DMS53 treated with DMSO at 0.1 percent for 48 hours (cell line): ENCODE data around the gene STYX.
"Not testable (repeated sequence)": the region's sequence is repeated elsewhere in the genome, so short reads cannot be mapped to it uniquely, and the experiment has no call there.

ENCODE experiments used
- DNase-seq: peaks from one replicate; lab custom pipeline; 2025; ENCODE audit not compliant: unreplicated experiment; lab: John Stamatoyannopoulos, UW

The STYX gene

DNA sequence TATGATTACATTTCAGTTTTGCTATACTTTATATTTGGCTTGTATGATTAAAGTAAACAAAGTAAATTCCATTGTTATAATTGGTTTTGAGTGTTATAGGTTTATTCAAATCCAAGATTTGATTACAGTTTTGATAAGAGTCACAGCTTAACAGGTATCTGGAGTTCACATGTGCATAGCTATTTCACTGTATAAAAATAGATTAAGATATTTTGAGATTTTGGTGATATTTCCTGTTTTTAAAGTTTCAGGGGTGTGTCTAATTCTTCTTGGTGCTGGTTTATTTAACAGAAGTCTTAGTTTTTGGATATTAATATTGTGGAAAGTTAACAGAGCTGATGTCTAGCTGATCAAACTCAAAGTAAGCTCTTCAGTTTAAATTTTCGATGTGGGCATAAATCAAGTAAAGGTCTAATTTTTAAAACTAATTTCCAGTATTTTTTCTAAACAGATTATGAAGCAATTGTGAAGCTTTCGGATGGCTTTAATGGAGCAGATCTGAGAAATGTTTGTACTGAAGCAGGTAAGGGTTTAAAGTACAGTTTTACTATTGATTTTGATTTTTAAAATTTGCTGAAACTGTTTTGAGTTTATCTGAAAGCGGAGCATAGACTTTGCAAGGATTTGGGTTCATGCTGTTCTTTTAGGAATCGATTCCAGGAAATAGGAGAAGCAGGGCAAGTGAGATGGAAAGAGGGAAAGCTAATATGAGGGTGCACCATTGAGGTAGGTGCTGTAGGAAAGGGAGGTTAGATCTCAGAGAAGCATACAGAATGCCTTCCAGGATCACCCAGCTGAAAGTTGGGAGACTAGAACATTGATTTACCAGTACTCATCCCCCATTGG, 6.2 kb upstream of the STYX start:
- no peak for DNase-seq

DNA sequence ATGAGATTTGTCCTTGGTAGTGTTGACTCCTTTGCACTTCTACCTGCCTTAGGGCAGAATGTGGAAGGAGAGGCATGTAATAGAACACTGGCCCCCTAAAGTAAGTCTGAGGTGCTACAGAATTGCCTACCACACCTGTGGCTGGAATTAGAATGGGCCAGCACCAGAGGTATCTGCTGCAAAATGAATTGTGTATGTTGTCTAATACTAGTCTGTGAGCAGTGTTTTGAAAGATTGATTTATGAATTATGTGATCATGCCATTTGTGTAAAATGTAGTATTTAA, 5.7 kb upstream of the STYX start:
- DNase-seq, result no peak

DNA sequence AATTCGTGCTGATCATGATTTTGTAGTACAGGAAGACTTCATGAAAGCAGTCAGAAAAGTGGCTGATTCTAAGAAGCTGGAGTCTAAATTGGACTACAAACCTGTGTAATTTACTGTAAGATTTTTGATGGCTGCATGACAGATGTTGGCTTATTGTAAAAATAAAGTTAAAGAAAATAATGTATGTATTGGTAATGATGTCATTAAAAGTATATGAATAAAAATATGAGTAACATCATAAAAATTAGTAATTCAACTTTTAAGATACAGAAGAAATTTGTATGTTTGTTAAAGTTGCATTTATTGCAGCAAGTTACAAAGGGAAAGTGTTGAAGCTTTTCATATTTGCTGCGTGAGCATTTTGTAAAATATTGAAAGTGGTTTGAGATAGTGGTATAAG, 2.5 kb upstream of the STYX start:
- not testable (repeated sequence) for DNase-seq

DNA sequence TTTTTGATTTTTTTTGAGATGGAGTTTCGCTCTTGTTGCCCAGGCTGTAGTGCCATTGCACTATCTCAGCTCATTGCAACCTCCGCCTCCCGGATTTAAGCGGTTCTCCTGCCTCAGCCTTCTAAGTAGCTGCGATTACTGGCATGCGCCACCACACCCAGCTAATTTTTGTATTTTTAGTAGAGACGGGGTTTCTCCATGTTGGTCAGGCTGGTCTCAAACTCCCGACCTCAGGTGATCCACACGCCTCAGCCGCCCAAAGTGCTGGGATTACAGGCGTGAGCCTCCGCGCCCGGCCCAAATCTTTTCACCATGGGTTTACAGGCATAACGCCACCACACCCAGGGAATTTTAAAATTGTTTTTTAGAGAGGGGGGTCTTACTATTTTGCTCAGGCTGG, 931 bp upstream of the STYX start:
- not testable (repeated sequence) for DNase-seq

DNA sequence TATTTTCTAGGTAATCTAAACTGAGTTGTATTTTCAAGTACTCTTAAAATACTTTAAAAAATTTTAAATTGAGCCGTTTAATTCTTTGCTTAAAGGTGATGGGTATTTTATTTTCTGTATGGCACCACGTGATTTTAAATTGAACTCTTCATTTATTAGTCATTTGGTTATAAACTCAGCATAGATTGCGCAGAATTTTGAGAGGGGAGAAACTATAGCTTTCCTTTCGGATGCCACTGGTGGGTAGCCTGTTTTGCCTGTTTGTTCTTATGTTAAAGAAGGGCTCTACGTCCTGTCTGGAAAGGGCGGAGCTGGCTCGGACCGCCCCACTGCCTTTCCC, 411 bp upstream of the STYX start:
- DNase-seq, result no peak

DNA sequence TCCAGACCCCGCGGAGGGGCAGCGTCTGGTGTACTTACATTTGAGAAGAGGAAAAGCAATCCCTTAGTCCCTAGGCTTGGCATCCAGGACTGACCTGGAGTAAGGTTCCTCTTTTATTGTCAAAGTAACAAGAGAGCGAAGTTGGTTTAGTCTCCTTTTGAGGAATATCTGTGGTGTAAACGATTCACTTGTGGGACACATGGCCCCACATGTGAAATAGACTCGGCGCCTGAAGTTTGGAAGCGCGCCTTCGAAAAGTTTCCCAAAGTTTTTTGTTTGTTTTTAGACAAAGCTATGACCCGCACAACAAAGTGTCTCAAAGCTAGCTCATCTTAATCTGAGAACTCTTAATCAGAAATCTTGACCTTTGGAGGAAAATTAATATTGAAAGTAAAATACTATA, 744 bp downstream of the STYX start:
- no peak for DNase-seq

DNA sequence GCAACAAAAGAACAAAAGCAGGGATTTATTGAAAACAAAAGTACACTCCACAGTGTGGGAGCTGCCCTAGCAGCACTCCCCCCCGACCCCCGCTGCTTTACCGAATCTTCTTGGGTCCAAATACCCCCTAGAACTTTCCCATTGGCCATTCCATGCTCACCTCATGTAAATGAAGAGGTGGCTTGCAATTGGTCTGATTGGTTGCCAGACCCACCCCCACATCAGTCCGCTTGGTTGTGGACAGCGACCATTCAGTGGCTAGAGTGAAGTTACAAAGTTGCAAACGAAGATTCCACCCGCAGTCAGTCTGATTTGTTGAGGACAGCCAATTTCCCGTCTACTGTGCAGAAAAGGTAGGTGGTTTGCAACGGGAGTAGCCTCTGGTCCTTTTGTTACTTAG, 3.9 kb downstream of the STYX start:
- no peak for DNase-seq

DNA sequence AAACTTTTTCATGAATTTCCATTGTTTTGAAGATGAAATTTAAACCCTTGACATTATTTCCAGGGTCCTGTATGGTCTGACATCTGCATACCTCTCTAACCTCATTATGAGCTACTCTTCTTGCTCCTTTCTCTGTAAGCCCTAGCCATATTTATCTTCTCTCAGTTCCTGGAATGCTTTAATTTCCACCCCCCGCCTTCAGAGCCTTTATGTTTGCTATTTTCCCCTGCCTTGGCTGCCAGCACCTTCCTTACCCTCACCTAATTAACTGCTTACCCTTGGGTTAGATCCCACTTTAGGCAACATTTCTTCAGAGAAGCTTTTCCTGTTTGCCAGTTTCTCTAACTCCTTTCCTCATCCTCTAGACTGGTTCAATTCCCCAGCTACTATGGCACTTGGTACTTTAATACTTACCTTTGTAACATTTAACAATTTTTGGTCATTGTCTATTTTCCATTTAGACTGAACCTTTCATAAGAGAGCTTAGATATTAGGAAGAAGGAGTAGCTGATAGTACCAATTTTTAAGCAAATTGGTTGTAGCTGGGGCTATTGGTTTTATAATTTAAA, 6.0 kb downstream of the STYX start:
- no peak for DNase-seq

DNA sequence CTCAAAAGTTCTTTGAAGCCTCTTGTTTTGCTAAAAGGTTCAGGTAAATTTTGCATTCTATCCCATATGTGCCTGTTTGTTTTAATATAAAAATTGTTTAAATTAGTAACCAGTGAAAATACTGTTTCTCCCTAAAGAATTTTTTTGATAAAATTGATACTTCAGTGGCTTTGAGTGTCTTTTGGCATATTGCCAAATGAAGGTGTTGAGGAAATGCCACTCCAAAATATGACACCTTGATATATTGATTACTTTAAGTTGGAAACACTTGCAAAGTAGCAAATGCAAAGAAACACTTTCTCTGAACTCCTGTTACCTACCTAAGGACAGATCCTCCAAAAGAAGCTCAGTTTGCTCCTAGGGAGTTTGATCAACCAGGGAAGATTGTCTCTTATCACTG, 8.4 kb downstream of the STYX start:
- DNase-seq, result no peak

DNA sequence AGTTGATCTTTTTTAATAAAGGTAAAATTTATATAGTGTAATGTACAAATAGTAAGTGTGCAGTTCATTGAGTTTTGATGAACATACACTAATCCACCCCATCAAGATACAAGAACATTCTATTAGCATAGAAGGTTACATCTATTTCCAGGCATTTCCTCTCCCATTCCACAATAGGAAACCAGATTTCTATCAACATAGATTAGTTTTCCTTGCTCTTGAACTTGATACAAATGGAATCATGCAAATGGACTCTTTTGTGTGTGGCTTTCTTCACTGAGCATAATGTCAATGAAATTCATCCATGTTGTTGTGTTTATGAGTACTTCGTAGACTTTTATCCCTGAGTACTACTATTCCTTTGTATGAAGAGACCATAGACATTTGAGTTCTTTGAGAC, 10.8 kb downstream of the STYX start:
- no peak for DNase-seq

DNA sequence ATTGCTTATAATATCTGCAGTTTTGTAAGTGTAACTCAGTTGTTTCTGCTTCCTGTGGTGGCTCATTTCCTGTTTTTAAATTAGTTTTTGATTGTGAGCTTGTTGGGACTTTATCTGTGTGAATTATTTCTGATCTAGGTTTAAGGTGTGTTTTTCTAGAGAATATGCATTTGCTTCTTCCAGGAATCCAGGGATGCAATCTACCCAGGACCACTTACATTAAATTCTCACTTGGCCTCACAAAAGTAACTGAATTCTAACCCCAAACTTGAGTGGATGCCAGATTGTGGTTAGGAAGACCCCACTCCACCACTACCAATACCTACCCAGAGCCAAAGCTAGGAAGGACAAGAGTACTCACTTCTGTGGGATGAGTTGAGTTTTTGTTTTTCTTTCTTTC, 11.9 kb downstream of the STYX start:
- DNase-seq, result no peak

DNA sequence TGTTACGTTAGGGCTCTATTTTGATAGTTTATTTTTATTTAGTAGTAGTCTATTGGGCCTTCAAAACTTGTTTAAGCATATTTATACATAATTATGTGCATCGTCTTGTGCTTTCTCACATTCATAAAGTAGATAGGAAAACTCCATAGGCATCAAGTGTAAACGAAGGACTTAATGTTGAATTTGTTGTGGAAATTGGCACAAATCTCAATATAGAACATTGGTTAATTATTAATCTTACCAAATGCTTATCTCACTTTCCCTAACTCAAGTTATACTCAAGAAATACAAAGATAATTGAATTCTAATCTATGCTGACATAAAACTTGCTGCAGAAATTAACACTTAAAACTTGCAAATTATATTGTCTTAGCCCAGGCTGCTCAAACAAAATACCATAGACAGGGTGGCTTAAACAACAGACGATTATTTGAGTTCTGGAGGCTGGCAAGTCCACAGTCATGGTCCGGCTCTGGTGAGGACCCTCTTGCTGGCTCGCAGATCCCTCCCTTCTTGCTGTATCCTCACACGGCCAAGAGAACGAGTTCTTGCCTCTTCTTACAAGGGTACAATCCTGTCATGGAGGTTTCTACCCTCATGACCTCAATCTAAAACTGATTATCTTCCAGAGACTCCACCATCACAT, 18.8 kb downstream of the STYX start:
- no peak for DNase-seq

DNA sequence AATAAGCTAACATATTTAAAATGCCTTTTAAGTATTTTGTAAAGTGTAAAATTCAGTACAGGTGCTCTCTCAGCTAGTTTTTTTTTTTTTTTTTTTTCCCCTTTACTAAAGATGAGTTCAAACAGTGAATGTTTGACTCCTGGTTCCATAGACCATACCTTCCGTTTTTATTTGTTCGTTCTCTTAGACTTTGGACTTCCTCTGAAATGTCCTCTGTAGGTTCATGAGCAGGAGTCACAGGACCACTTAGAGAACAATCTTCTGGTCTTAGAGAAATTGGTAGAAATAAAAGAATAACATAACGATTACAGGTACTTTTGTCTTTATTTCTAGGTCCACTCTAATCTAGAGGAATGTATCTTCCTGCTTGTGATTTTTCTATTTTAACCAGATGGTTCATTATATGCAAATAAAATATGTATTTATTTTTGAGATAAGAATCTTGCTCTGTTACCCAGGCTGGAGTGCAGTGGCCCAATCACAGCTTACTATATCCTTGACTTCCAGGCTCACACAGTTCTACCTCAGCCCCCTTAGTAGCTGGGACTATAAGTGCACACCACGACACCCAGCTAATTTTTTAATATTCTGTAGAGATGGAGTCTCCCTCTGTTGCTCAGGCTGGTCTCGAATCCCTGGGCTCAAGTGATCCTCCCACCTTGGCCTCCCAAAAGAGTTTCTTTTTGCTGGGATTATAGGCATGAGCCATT, 25.8 kb downstream of the STYX start:
- peak; percentile 54 for DNase-seq

DNA sequence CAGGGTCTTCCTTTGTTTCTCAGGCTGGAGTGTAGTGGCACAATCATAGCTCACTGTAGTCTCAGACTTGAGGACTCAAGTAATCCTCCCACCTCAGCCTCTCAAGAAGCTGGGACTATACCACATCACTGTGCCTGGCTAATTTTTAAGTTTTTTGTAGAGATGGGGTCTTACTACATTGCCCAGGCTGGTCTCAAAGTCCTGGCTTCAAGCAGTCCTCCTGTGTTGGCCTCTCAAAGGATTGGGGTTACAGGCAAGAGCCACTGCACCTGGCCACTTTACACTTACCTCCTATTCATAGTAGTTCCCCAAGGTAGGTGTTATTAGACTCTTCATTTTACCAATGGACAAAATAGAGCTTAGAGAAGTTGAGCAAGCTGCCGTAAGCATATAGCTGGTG, 29.2 kb downstream of the STYX start:
- DNase-seq, result no peak

DNA sequence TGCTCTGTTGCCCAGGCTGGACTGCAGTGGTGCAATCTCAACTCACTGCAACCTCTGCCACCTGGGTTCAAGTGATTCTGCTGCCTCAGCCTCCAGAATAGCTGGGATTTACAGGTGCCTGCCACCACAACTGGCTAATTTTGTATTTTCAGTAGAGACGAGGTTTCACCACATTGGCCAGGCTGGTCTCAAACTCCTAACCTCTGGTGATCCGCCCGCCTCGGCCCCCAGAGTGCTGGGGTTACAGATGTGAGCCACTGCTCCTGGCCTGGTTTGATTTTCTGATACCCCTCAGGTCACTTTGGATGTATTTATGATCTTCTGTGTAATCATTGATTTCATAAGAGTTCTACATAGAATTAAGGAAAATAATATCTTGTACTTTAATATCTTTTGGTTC, 33.0 kb downstream of the STYX start:
- DNase-seq, result not testable (repeated sequence)

DNA sequence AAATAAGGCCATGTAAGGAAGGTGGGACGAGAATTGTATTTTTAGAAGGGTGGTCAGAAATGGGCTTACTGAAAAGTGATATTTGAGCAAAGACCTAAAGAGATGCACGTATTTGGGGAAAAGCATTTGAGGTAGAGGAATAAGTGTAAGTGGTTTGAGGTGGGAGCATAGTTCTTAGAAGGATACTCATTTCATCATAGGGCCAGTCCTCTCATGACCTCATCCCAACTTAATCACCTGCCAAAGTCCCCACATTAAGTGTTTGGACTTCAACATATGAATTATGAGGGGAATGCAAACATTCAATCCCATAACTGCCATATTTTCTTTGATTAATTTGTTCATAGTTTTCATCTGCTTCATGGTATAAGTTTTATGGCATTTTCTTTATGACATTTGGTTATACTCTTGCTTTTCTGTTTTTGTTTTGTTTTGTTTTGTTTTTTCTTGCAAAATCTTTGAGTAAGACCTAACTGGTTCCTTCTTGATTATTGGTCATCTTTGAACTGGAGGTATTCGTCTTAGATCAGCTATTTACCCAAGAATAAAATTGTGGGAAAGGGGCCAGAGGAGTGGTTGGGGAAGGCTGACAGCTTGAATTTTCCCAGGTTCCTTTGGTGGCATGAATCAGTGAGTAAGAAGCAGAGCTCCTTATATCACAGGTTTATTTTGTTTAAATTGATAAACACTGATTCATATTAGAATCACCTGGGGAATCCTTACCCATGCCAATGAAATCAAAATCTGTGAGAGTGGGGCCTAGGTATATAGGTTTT, 37.3 kb downstream of the STYX start:
- no peak for DNase-seq

DNA sequence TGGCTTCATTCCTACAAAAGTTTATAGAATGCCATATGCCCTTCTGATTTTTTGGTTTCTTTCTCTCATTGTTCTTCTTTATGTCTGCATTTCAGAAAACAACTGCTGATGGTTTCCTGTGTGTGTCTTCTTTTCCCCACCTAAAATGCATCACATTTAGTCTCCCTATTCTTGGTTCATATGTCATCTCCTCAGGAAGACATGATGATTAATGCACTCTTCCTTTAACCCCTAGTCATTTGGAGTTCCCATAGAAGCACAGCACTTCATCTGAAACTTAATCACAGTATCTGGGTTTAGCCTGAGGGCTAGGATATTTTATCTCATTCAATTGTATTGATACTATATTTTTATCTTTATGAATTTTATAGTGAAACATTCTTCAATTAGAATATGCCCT, 39.9 kb downstream of the STYX start:
- DNase-seq, result no peak

DNA sequence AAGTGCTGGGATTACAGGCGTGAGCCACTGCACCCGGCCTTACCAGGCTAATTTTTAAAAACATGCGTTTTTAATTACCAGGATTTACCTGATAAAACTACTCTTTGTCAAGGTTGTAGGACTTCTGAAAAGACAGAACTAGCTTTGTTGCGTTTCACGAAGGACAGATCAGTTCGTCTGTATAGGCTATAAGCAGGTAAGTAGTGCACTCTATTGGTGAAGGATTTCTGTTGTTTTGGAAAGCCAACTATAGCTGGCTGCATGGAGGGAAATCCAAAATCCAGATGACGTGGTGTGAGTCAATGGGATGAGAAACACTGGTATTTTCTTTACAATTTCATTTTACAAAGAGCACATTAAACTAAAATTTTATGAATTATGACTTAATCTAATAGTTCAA, 46.9 kb downstream of the STYX start:
- DNase-seq, result no peak

DNA sequence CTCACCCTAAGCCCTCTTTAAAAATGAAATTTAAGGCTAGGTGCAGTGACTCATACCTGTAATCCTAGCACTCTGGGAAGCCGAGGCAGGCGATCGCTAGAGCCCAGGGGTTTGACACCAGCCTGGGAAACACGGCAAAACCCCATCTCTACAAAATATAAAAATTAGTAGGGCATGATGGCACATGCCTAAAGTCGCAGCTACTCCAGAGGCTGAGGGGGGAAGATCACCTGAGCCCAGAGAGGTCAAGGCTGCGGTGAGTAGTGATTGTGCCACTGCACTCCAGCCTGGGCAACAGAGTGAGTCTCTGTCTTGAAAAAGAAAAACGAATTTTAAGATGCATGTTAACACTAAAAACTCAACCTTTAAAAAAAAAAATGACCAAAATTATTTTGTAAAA, 48.7 kb downstream of the STYX start:
- DNase-seq, result no peak

DNA sequence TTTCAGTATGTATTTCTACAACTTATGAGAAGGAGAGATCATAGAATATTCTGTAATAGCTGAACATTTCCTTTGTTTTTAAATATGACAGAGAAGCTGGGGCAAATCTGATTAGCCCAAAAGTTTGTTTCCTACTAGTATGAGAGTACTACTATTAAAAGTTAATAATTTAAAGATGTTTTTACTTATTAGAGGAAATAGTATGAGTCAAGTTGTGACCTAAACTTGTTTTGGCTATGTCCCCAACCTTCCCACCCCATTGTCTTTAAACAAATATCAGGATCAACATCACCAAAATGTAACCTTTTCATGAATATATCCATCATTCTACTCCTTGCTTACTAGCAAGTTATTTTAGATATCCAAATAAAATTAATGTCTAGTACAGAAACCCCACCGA, 50.9 kb downstream of the STYX start:
- DNase-seq, result no peak

DNA sequence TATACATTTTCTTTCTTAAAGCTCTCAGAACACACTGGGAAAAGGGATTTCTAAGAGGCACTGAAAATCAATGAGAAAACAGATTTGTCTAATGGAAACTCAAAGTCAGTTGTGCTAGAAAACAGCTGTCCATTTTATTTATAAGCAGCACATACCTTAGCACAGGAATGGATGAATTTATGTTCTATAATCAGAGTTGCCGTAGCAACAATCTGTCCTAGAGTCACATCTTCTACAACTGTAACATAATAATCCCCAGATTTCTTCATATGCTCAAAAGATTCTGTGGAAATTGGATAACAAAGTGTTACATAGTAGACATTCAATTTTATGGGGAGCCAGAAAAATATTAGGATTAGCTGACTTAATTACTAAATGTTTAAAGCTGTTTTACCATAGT, 51.7 kb downstream of the STYX start:
- no peak for DNase-seq
